ENCODE results near the gene RPH3AL.
"Not testable (repeated sequence)": the region's sequence is repeated elsewhere in the genome, so short reads cannot be mapped to it uniquely, and the experiment has no call there.

RPH3AL gene

GRCh38 chr17:171871-172270 lies 180.7 kb downstream of the RPH3AL start:
- no peak for DNase-seq

GRCh38 chr17:170130-170670 lies 182.4 kb downstream of the RPH3AL start:
- DNase-seq = no peak

GRCh38 chr17:168614-169013 lies 184.0 kb downstream of the RPH3AL start:
- not testable (repeated sequence) for DNase-seq

- no peak for DNase-seq
Observed at GRCh38 chr17:165939-166338, 186.7 kb downstream of the RPH3AL start.

GRCh38 chr17:164303-165235 lies 188.0 kb downstream of the RPH3AL start:
- peak; percentile 26 for DNase-seq

GRCh38 chr17:163514-164098 lies 189.0 kb downstream of the RPH3AL start:
- no peak for DNase-seq

GRCh38 chr17:162689-163088 lies 189.9 kb downstream of the RPH3AL start:
- DNase-seq = no peak
